Gastroesophageal sphincter (tissue), 3 donors: ENCODE data around the gene GNG3.

ENCODE experiments used
- CTCF ChIP-seq, 4 experiments: fragments of 200-600 bp in 2 of 4; fragments of 450-650 bp in 2 of 4; sonication (generic) in 1 of 4; IDR thresholded peaks; one replicate each; pipeline ENCODE4 v1.5.1; 2017 to 2019; ENCODE audit warnings: antibody characterized with exemption in 4 of 4, mild to moderate bottlenecking in 2 of 4, moderate library complexity in 2 of 4
- EP300 ChIP-seq: sonication (generic); formaldehyde crosslinking; IDR thresholded peaks from one replicate; pipeline ENCODE4 v1.6.1; 2017; ENCODE audit warnings: antibody characterized with exemption, mild to moderate bottlenecking
- POLR2A ChIP-seq, 2 donors: fragments of 450-650 bp; IDR thresholded peaks; one replicate each; pipeline ENCODE4 v1.6.1; 2017; ENCODE audit warnings: antibody characterized with exemption in 2 of 2, mild to moderate bottlenecking in 2 of 2, moderate library complexity in 1 of 2

GRCh38 chr11:62716206-62716605, 8.7 kb downstream of the GNG3 start:
- TF ChIP-seq CTCF (IDR thresholded peaks at IDR 0.05) (no peak), POLR2A (IDR thresholded peaks at IDR 0.05) (no peak), EP300 (no peak)
